Endometrial microvascular endothelial cells (primary cell): ENCODE results near the gene LAX1. TPM values are rescaled to one million over a fixed set of nuclear protein-coding genes. Genes with fewer than 3 reads are reported as not detected.
"Not testable (repeated sequence)": the region's sequence is repeated elsewhere in the genome, so short reads cannot be mapped to it uniquely, and the experiment has no call there.

Source experiments
- in situ Hi-C: cut with HindIII; loops from 2 replicates; pipeline ENCODE4 v1.10.0; 2017; ENCODE audit warnings: low sequenced_read_pairs, low pct_unique_long_range_greater_than_20kb; ENCODE audit errors: inconsistent ontology term
- total RNA-seq: library from RNA; depleted of rRNA; stranded (reverse); fragments of >200 nt; gene quantifications from one replicate; pipeline ENCODE4 v1.2.3, GENCODE V29; 2015; ENCODE audit errors: inconsistent ontology term

Gene LAX1, protein sequence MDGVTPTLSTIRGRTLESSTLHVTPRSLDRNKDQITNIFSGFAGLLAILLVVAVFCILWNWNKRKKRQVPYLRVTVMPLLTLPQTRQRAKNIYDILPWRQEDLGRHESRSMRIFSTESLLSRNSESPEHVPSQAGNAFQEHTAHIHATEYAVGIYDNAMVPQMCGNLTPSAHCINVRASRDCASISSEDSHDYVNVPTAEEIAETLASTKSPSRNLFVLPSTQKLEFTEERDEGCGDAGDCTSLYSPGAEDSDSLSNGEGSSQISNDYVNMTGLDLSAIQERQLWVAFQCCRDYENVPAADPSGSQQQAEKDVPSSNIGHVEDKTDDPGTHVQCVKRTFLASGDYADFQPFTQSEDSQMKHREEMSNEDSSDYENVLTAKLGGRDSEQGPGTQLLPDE
- 0.19 TPM for total RNA-seq

DNA sequence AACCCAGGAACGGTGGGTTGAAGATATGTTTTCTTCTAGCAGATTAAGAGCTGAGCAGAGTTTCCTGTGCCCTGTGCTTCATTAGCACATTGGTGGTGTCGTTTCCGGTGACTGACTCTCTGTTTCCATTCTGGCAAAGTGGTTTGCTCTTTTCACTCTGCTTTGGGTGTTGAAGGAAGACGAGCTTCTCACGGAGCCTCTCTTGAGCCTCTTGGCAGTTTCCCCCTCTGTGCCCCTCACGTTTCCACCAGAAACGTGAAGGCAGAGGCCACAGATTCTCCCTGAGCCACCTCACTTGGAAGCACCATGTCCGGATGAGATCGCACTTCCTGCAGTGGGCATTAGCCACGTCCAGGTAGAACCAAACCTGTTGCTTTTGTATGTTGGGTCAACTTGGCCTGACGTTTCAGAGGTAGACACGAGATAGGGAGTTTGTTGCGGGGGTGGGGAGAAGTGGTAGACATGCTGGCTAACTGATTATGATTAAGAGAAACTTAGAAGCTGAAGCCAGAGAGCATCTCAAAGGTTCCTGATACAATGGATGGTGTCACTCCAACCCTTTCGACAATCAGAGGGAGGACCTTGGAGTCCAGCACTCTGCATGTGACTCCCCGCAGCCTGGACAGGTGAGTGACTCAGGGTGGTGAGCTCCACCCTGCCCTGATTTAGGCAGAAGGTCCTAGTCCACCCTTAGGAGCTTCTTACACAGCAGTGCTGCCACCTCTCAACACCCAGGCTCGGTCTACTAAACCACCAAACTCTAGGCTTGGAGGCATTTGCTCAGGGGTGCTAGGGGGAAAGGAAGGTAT lies at the start of gene LAX1:
Gene LAX1, plus strand, starts transcription at position 155 of the 809 bp plus-strand sequence. Its CDS starts 383 bp downstream, at position 538.
- in situ Hi-C loops: no loop called here

DNA sequence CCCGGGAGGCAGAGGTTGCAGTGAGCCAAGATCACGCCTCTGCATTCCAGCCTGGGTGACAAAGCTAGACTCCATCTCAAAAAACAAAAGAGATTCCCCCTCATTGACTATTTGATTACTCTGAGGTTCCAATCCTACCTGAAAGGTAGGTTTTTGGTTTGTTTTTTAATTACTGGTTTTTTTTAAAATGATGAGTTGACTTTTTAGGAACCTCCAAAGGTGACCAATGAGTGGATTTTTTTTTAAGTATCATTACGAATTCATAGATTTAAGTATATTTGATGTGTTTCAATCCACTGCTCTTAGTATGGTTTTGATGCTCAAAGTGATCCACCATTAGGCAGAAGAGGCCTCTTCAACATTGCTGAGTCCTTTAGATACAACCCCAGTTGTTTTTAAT lies 47.9 kb upstream of the LAX1 start:
- in situ Hi-C loops: no loop called here

DNA sequence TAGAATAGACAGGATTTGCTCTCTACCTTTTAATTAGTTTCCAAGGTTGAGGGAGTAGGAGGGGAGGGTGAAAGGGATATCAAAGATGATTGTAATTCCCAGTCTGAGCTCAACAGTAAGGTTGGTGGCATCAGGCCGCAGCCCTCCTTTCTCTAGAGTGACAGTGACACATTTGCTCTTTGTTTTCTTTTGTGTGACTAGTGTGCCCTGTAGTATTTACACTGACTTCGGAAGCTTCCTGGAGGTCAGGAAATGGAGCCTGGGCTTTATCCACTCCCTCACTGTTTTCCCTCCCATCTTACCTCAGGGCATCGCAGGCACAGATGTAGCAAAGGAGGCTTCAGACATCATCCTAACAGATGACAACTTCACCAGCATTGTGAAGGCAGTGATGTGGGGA lies 44.7 kb upstream of the LAX1 start:
- in situ Hi-C loops: no loop called here

DNA sequence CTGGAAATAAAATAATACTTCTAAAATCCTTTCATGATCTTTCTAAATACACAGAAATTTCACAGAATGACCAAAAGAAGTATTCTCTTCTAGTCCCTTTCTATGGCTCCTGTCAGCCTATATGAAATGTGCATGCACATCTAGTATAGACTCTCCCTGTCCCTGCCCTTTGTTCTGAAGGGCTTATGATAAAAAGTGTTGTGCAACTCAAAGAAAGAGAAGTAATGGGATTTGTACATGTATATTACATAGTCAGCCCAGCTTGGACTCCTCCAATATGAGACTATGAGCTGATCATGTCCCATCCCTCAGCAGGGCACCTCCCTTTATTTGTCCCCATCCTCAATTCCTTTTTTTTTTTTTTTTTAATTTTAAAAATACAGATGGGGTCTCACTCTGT lies 42.1 kb upstream of the LAX1 start:
- in situ Hi-C loops: no loop called here

DNA sequence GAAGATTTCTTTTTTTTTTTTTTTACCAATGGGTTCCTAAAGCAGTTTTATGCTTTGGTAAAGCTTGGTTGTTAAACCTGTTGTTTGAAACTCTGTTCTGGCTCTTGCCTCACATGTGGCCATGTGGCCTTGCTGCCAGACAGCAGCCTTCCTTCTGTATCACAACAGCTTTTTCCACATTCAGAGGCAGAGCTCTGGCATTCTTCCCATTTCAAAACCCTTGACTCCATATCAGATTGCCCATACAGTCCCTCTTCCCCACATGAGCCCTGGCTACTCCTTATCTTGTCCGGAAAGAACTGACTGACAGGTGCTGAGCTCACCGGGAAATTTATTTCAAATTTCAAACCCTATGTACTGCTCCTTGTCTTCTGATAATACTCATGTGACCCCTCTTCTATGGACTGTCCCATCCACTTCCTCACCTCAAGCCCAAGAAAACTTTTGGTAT lies 38.5 kb upstream of the LAX1 start:
- in situ Hi-C loops: no loop called here

DNA sequence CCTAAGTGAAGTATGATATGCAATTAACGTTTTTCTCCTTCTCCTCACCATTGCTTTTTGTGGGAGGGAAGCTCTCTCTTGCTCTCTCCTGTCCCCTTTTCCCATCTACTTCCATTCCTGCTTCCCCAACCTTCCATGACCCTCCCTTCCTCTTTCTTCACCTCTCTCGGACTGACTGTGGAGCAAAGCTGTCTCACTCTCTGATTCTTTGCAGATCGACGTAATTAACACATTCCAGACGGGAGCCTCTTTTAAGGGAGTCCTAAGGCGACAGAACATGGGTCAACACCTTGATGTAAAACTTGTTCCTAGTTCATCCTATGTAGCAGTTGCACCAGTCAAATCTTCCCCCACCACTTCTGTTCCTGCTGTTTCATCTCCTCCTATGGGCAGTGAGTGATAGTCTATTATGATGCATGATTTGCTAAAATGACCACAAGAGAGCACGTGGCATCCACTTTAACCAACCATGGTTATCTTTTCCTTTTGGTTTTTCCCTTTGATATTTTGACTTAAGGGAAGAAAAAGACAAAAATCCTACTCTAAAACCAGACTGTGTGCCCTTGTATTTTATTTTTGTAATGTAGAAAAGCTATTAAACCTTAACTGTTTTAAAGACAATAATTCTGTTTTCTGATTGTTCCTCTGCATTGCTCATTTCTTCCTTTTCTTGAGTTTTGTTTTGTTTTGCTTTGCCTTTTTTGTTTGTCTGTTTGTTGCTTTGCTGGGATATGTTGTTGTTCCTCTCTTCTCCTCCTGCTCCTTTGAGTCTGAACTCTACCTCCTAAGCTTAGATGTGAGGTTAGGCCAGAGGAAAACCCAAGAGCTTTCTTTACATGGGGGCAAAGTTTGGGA lies 31.7 kb upstream of the LAX1 start:
- in situ Hi-C loops: no loop called here

DNA sequence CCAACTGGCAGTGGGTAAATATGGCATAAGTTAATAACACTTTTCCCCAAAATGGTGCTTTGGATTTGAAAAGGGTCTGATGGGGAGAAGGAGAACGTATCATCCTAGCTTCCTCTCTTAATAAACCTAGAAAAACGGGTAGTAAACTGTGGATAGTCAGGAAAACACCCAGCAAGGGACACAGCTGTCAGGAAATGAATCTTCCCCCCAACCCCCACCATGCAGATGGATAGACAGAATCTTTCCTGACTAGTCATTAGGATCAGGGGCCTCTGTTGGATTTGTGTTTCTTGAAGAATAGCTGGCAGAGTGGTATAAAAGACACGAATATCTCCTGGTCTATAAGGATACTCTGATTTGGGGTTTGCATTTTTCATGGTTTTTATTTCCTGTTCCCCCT lies 22.5 kb upstream of the LAX1 start:
- in situ Hi-C loops: loop anchor here (10.0 kb wide), 1 partner anchor 52 kb away; the partner anchor contains the start of genes ZBED6 and ZC3H11A

DNA sequence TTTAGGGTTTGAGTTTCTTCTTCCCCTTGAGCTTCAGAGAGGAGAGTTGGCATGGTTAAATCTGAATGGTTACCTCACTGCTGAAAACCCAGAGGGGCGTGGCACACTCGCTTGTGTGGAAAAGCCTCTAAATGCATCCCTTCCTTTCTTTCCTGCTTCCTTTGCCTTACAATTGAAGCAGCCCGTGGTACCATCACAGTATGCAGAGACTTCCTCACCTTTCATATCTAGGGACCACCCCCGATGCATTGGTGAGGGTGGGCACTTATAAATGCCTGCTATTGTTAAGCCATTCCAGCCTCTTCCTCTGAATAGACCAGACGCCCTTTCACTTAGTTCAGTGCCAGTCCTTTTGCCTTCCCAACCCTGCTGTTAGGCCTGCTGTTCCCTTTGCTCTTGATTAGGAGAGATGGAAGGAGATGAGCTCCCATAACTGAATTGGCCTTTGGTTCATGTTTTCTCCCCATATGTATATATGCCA lies 21.9 kb upstream of the LAX1 start:
- in situ Hi-C loops: loop anchor here (10.0 kb wide), 1 partner anchor 52 kb away; the partner anchor contains the start of genes ZBED6 and ZC3H11A

DNA sequence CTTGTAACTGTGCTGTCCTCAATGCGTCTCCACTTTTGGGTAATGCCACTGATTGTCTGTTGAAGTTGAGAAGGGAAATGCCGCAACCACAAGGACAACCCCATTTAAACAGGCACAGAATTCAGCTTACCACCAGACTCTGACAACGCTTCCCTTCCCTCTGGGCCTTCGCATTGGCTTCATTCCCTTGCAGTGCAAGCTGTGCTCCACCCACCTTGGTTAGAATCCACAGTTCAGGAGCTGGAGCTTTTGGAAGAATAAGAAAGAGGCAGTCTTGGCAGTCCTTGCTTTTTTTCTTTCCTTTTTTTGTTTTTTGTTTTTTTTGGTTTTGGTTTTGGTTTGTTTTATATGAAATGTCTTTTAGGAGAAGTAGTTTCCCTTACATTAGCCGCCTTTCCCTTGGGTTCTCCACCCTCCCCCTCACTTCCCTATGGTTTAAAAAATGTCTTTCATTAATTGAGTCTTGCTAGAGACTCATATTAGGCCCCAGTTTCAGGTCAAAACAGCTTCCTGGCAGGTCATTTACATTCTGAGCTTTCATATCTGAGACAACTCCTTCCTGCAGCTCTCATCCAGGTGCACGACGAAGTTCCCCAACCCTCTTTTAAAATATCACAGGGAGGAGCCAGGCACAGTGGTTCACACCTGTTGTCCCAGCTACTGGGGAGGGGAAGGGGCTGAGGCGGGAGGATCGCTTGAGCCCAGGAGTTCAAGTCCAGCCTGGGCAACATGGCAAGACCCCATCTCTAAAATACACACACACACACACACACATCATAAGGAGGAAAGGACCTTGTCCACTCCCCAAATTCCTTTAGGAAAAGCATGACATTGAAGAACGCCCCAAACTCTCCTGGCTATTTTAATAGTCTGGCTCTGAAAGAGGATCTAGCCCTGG lies 20.7 kb upstream of the LAX1 start:
- in situ Hi-C loops: loop anchor here (10.0 kb wide), 1 partner anchor 50 kb away; the partner anchor contains the start of genes ZBED6 and ZC3H11A

DNA sequence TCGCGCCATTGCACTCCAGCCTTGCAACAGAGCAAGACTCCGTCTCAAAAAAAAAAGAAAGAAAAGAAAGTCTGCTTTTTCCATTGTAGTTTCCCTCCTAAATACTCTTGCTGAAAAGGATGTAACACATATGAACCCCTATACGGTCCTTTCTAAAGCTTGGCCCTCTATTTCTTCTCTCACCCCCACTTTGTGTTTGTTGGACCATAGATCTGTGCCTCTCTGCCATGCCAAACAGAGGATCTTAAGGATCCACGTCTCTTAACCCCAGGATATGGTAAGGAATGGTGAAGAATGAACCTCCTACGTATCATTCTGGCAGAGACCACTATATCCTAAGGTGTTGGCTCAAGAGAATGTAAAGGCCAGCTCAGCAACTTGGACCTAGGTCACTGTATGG lies 18.7 kb upstream of the LAX1 start:
- in situ Hi-C loops: loop anchor here (10.0 kb wide), 1 partner anchor 49 kb away; the partner anchor contains the start of genes ZBED6 and ZC3H11A

DNA sequence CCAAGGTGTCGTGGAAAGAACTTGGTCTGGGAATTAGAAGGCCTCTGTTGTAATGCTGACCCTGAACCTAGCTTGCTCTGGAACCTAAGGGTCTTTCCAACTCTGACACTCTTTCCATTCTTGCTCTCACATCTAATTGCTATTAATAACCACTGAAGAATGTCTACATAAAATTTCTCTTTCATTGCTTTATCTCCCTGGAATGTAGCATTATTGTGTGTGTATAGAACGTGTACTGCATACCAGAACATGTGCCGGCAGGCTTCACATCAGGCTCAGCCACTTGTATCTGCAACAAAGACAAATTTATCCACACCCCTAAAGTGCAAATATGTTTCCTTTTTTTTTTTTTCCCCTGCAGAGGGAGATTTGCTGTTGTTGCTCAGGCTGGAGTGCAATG lies 13.9 kb upstream of the LAX1 start:
- in situ Hi-C loops: no loop called here

DNA sequence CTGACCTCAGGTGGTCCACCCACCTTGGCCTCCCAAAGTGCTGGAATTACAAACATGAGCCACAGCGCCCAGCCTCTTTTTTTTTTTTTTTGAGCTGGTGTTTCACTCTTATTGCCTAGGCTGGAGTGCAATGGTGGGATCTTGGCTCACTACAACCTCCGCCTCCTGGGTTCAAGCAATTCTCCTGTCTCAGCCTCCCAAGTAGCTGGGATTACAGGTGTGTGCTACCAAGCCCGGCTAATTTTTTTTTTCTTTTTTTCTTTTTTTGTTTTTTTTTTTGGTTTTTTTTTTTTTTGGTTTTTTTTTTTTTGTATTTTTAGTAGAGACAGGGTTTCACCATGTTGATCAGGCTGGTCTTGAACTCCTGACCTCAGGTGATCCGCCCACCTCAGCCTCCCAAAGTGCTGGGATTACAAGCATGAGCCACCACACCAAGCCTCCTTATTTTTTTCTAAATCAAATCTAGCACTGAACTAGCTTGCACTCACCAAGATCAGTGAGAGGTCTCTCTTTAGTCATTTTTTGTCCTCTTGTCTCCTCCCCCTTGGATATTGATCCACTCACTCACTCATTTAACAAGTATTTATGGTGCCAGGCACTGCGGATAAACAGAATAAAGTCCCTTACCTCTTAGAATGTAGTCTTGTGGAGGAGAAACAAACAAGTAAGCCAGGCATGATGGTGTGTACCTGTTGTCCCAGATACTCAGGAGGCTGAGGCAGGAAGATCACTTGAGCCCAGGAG lies 13.2 kb upstream of the LAX1 start:
- in situ Hi-C loops: not testable (repeated sequence)

DNA sequence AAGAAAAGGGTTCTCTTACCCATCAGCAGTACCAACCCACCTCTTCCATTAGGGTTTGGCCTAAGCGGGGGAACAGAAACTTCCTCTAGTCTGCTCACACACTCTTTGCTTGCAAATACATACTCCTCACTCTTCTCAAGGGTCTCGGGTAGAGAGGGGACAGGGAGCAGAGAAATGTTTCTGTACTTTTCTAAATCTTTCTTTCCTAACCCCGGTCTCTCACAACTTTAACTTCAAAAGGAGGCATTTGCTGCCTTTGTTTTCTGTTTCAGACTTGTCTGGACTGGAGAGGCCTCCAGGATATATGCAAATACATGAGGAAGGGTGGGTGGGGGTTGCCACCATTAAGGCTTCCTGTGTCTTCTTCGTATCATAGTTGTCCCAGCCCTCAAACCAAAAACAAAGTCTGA lies 10.5 kb upstream of the LAX1 start:
- in situ Hi-C loops: no loop called here

DNA sequence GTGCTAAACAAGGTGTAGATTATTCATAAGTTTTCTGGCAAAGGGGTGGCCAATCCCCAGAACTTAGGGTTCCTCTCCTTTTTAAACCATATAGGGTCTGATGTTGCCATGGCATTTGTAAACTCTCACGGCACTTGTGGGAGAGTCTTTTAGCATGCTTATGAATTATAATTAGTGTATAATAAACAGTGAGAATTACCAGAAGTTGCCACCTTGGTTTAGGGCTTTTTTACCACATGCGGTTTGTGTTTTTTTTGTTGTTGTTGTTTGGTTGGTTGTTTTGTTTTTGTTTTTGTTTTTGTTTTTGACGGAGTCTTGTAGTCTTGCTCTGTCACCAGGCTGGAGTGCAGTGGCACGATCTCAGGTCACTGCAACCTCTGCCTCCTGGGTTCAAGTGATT lies 8.9 kb upstream of the LAX1 start:
- in situ Hi-C loops: no loop called here

DNA sequence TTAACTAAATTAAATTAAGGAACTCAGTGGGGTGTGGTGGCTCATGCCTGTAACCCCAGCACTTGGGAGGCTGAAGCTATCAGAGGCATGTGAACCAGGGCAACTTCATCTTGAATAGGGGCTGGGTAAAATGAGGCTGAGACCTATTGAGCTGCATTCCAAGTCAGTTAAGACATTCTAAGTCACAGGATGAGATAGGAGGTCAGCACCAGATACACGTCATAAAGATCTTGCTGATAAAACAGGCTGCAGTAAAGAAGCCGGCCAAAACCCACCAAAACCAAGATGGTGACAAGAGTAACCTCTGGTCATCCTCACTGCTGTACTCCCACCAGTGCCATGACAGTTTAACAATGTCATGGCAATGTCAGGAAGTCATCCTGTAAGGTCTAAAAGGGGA lies 6.2 kb upstream of the LAX1 start:
- in situ Hi-C loops: not testable (repeated sequence)

DNA sequence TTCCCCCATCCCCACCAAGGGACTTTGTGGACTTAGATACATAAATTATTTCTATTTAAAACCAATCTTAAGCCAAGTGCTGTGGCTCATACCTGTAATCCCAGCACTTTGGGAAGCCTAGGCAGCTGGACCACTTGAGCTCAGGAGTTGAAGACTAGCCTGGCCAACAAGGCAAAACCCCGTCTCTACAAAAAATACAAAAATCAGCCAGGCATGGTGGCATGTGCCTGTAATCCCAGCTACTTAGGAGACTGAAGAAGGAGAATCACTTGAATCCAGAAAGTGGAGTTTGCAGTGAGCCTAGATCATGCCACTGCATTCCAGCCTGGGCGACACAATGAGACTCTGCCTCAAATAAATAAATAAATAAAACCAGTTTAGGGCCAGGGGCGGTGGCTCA lies 4.5 kb upstream of the LAX1 start:
- in situ Hi-C loops: no loop called here

DNA sequence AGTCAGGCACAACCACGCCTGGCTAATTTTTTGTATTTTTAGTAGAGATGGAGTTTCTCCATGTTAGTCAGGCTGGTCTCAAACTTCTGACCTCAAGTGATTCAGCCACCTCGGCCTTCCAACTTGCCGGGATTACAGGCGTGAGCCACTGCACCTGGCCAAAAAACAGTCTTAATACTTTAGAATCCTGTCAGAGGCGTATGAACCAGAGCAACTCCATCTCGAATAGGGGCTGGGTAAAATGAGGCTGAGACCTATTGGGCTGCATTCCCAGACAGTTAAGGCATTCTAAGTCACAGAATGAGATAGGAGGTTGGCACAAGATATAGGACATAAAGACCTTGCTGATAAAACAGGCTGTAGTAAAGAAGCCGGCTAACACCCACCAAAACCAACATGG lies 3.0 kb upstream of the LAX1 start:
- in situ Hi-C loops: not testable (repeated sequence)
